Kidney (tissue), 22 donors: ENCODE results near the gene ARHGAP35. TPM values are rescaled to one million over a fixed set of nuclear protein-coding genes. Genes with fewer than 3 reads are reported as not detected.

Experiments
- DNase-seq, 5 donors: peaks; one replicate each; pipeline ENCODE4 v3.0.0-alpha.2; 2013 to 2020
- FAIRE-seq: peaks from 2 replicates; lab custom pipeline; 2012; peaks lifted over from hg19 to GRCh38; lab: Jason Lieb, UNC
- H3K27ac ChIP-seq, 2 donors: one replicate each; pipeline ENCODE4 v1.7.0; 2013; ENCODE audit warnings: low read depth in 2 of 2, low read length in 2 of 2, inconsistent platforms in 1 of 2
- H3K27me3 ChIP-seq: one replicate; pipeline ENCODE4 v1.7.1; 2013; ENCODE audit warnings: low read length, inconsistent platforms; ENCODE audit not compliant: control insufficient read depth, insufficient read depth
- H3K36me3 ChIP-seq, 3 donors: one replicate each; pipeline versions ENCODE4 v1.7.0 to v1.7.1; 2013; ENCODE audit warnings: low read length in 3 of 3, control low read depth in 1 of 3, inconsistent platforms in 1 of 3; ENCODE audit not compliant: insufficient read depth in 3 of 3, control insufficient read depth in 2 of 3
- H3K4me1 ChIP-seq, 3 donors: one replicate each; pipeline versions ENCODE4 v1.7.0 to v1.7.1; 2013; ENCODE audit warnings: low read length in 3 of 3, inconsistent platforms in 1 of 3, low read depth in 1 of 3; ENCODE audit not compliant: control insufficient read depth in 2 of 3, insufficient read depth in 2 of 3
- H3K4me3 ChIP-seq, 3 donors: one replicate each; pipeline versions ENCODE4 v1.7.0 to v1.8.1; 2013; ENCODE audit warnings: low read length in 3 of 3, control low read depth in 1 of 3, inconsistent platforms in 1 of 3
- H3K9ac ChIP-seq, 3 donors: one replicate each; pipeline versions ENCODE4 v1.7.0 to v1.7.1; 2013; ENCODE audit warnings: low read length in 3 of 3, control low read depth in 1 of 3, inconsistent platforms in 1 of 3
- H3K9me3 ChIP-seq, 3 donors: one replicate each; pipeline versions ENCODE4 v1.7.0 to v1.7.1; 2013; ENCODE audit warnings: low read length in 3 of 3, control low read depth in 1 of 3, inconsistent platforms in 1 of 3; ENCODE audit not compliant: control insufficient read depth in 2 of 3, insufficient read depth in 1 of 3
- intact Hi-C: fragments of 100-400 bp; cut with DNase I; formaldehyde crosslinking; loops from one replicate; pipeline ENCODE4 v1.11.1; 2022
- long read RNA-seq, 10 donors: library from polyadenylated mRNA in 1 of 10; unstranded in 1 of 10; transcript quantifications; one replicate each; pipeline ENCODE4 v2.0.0 and lab custom pipeline, GENCODE V29; 2021 to 2026
- polyA plus RNA-seq: library from polyadenylated mRNA; stranded (reverse); fragments of 350-450 nt; fragmentation: Illumina TruSeq; extraction: RNeasy Lipid Tissue Mini Kit (QIAGEN cat#74804); gene quantifications from one replicate; pipeline ENCODE4 v1.2.3, GENCODE V29; 2014; ENCODE audit warnings: low read depth, low replicate concordance; ENCODE audit not compliant: insufficient read depth
- total RNA-seq: library from RNA; stranded (reverse); fragmentation: NEBNext Ultra II Directional; extraction: Animal tissue kit (Norgen Biotek cat#: 25700); gene quantifications from one replicate; pipeline ENCODE4 v1.2.1, GENCODE V29; 2021
- TF ChIP-seq, protein P1 (sequence below): IDR thresholded peaks from 3 replicates; pipeline ENCODE4 v1.5.1; 2012; ENCODE audit warnings: mild to moderate bottlenecking, moderate library complexity, borderline replicate concordance; ENCODE audit not compliant: insufficient read depth; ENCODE audit errors: extremely low read depth
- donor health status: control.
- donor health status: control.
- donor health status: control.
- donor health status: control.
- donor health status: control.
- donor health status: DM: yes; HTN: yes; CAD: no.
- donor health status: Normal renal cell carcinoma (clear cell type).

Gene ARHGAP35
- total RNA-seq (53.6 TPM), polyA plus RNA-seq (14.0 TPM)
- long read RNA-seq, donor 1, full-length matches to known transcripts, result 8 of 8 reads
- long read RNA-seq, donor 1, partial matches to known transcripts, result 0 of 8 reads
- long read RNA-seq, donor 1, other reads (novel, unspliced or antisense), result 0 of 8 reads
- long read RNA-seq, donor 2, full-length matches to known transcripts, result 15 of 40 reads
- long read RNA-seq, donor 2, partial matches to known transcripts, result 25 of 40 reads
- long read RNA-seq, donor 2, other reads (novel, unspliced or antisense), result 0 of 40 reads
- long read RNA-seq, donor 3, full-length matches to known transcripts, result 6 of 26 reads
- long read RNA-seq, donor 3, partial matches to known transcripts, result 20 of 26 reads
- long read RNA-seq, donor 3, other reads (novel, unspliced or antisense), result 0 of 26 reads
- long read RNA-seq, donor 4, full-length matches to known transcripts, result 27 of 32 reads
- long read RNA-seq, donor 4, partial matches to known transcripts, result 0 of 32 reads
- long read RNA-seq, donor 4, other reads (novel, unspliced or antisense), result 5 of 32 reads
- long read RNA-seq, donor 5, full-length matches to known transcripts, result 1 of 1 reads
- long read RNA-seq, donor 5, partial matches to known transcripts, result 0 of 1 reads
- long read RNA-seq, donor 5, other reads (novel, unspliced or antisense), result 0 of 1 reads
- long read RNA-seq, donor 6, full-length matches to known transcripts, result 2 of 201 reads
- long read RNA-seq, donor 6, partial matches to known transcripts, result 192 of 201 reads
- long read RNA-seq, donor 6, other reads (novel, unspliced or antisense), result 7 of 201 reads
- long read RNA-seq, donor 7, partial matches to known transcripts, result 0 of 57 reads
- long read RNA-seq, donor 7, other reads (novel, unspliced or antisense), result 56 of 57 reads
- long read RNA-seq, donor 8, full-length matches to known transcripts, result 15 of 33 reads
- long read RNA-seq, donor 8, partial matches to known transcripts, result 18 of 33 reads
- long read RNA-seq, donor 8, other reads (novel, unspliced or antisense), result 0 of 33 reads
- long read RNA-seq, donor 9, full-length matches to known transcripts, result 9 of 9 reads
- long read RNA-seq, donor 9, partial matches to known transcripts, result 0 of 9 reads
- long read RNA-seq, donor 9, other reads (novel, unspliced or antisense), result 0 of 9 reads
- long read RNA-seq, donor 10, full-length matches to known transcripts, result 11 of 11 reads
- long read RNA-seq, donor 10, partial matches to known transcripts, result 0 of 11 reads
- long read RNA-seq, donor 10, other reads (novel, unspliced or antisense), result 0 of 11 reads

DNA sequence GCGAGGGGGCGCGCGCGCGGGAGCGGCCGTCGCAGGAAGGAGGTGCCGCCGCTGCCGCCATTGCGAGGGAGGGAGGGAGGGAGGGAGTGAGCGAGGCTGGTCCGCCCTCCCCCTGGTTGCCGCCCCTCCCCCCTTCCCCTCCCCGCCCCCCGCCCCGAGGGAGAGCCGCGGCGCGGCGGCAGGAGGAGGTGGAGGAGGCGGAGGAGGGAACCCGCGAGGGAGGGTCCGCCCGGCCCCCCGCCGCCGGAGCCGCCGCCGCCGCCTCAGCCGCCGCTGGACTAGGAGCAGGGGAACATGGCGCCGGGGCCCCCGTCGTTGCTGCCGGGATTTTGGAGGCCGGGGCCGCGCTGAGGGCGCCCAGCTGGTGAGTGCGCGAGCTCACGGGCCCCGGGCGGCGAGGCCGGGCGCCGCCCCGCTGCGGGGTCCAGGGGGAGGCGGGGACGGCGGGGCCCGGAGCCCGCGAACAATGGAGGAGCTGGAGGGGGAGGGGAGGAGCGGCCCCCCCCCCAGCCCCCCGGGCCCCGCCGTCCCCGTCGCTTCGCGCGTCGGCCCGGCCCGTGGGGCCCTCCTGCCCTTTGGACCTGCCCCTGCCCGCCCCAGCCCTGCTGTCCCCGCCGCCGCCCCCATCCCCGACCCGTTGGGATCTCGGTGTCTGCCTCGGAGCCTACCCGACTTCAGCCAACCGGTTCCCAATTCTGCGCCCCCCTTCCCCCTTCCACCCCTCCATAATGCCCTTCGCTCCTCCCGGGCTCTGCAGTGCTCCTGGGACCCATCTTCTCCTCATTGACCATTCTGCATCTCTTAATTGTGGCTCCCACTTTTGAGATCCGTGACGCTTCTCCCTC is at the start of gene ARHGAP35:
TSS of gene ARHGAP35 (plus strand) at position 152 of the 845 bp plus-strand sequence. CDS start 57,679 bp downstream, outside the sequence.
- FAIRE-seq (no peak), DNase-seq (peak in 4 of 5 donors; percentile 42 to 93 (median 84))

GRCh38 chr19:46812977-46813838 is 47.6 kb upstream of the ARHGAP35 start:
- H3K9me3 ChIP-seq, result no peaks in the 10 kb centered on the region
- DNase-seq (peak; percentile 66 to 95 (median 70)), FAIRE-seq (no peak)
- no peaks in the 10 kb centered on the region for H3K36me3 ChIP-seq
- peaks cover 0 to 10% (median 9%) of the 10 kb centered on the region in 3 donors for H3K4me1 ChIP-seq
- no peaks in the 10 kb centered on the region for H3K27me3 ChIP-seq
- peak overlapping the region; percentile 87 to 95 for H3K27ac ChIP-seq
- TF ChIP-seq, protein P1, sequence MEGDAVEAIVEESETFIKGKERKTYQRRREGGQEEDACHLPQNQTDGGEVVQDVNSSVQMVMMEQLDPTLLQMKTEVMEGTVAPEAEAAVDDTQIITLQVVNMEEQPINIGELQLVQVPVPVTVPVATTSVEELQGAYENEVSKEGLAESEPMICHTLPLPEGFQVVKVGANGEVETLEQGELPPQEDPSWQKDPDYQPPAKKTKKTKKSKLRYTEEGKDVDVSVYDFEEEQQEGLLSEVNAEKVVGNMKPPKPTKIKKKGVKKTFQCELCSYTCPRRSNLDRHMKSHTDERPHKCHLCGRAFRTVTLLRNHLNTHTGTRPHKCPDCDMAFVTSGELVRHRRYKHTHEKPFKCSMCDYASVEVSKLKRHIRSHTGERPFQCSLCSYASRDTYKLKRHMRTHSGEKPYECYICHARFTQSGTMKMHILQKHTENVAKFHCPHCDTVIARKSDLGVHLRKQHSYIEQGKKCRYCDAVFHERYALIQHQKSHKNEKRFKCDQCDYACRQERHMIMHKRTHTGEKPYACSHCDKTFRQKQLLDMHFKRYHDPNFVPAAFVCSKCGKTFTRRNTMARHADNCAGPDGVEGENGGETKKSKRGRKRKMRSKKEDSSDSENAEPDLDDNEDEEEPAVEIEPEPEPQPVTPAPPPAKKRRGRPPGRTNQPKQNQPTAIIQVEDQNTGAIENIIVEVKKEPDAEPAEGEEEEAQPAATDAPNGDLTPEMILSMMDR, result no peak
- intact Hi-C loops, result no loop called here
- H3K4me3 ChIP-seq, result peak overlapping the region in 1 of 3 donors; percentile 12
- peak overlapping the region in 1 of 3 donors; percentile 34 for H3K9ac ChIP-seq

More for the DNA sequence above, at the start of gene ARHGAP35:
- Histone ChIP-seq H3K27ac (peak within 1 kb of the TSS; percentile 93 to 96), H3K9ac (peak within 1 kb of the TSS; percentile 2 to 78 (median 76)), H3K4me3 (peak within 1 kb of the TSS; percentile 64 to 94 (median 91)), H3K27me3 (no peaks in the 10 kb centered on the region), H3K9me3 (no peaks in the 10 kb centered on the region), H3K4me1 (peaks cover 6 to 24% (median 21%) of the 10 kb centered on the region in 3 donors), H3K36me3 (no peaks in the 10 kb centered on the region)
- TF ChIP-seq, protein P1, result no peak
- intact Hi-C loops, result loop anchor here (5.0 kb wide), 1 partner anchor 126 kb away; no protein-coding TSS in a partner anchor
